Measurements from ENCODE around the gene ACTN3. TPM values are rescaled to one million over a fixed set of nuclear protein-coding genes. Genes with fewer than 3 reads are reported as not detected.
A peak's percentile ranks its signal among the peaks of the same experiment; 100 is the strongest.

ACTN3 gene
- total RNA-seq, 1 experiment from 2014 or later = 18.5 TPM

- POLR2A ChIA-PET = no interaction called here
- Mint-ChIP-seq H3K9me3 (peaks cover 22% of the 10 kb centered on the region), H3K4me3 (no peak overlapping the region), H3K27ac (peak overlapping the region; percentile 94), H3K27me3 (ENCODE audit: low read depth) (peaks cover 28% of the 10 kb centered on the region), H3K36me3 (peaks cover 21% of the 10 kb centered on the region), H3K4me1 (peaks cover 21% of the 10 kb centered on the region)
- CTCF ChIA-PET = interaction anchor here (0.5 to 3.9 kb wide), 6 partner anchors 11 to 841 kb away, joined by 3 to 23 read pairs (median 4); partner anchors contain the start of genes CCDC87, CCS and RBM4B
- ATAC-seq (peak; percentile 70), DNase-seq (ENCODE audit: low spot score) (no peak)
- TF ChIP-seq SMAD3 (CRISPR knock-in tag; IDR thresholded peaks at IDR 0.05; ENCODE audit: borderline replicate concordance) (no peak), ZNF396 (CRISPR knock-in tag; IDR thresholded peaks at IDR 0.05; ENCODE audit: borderline replicate concordance) (no peak), FOXP4 (CRISPR knock-in tag; IDR thresholded peaks at IDR 0.05) (no peak)
Measured at GRCh38 chr11:66570079-66570849, 23.6 kb downstream of the ACTN3 start.

GRCh38 chr11:66570850-66571180 is 24.1 kb downstream of the ACTN3 start:
- Mint-ChIP-seq H3K4me1 (peaks cover 21% of the 10 kb centered on the region), H3K27ac (peak overlapping the region; percentile 94), H3K36me3 (peaks cover 26% of the 10 kb centered on the region), H3K4me3 (no peak overlapping the region), H3K27me3 (ENCODE audit: low read depth) (peaks cover 33% of the 10 kb centered on the region), H3K9me3 (peaks cover 27% of the 10 kb centered on the region)
- ChIA-PET CTCF (interaction anchor here (0.7 to 3.5 kb wide), 2 partner anchors 21 to 31 kb away, joined by 3 to 18 read pairs; partner anchors contain the start of genes CCDC87 and CCS), POLR2A (no interaction called here)
- ATAC-seq = 0 out of 2 replicates have a peak, but pooled peaks have one; percentile 8
- no peak for DNase-seq (ENCODE audit: low spot score)
- TF ChIP-seq ZNF512 (CRISPR knock-in tag; IDR thresholded peaks at IDR 0.05; ENCODE audit: borderline replicate concordance) (no peak), ZNF317 (CRISPR knock-in tag; IDR thresholded peaks at IDR 0.05; ENCODE audit: borderline replicate concordance, low read depth) (no peak), NR1H2 (CRISPR knock-in tag; IDR thresholded peaks at IDR 0.05) (no peak), ZNF396 (CRISPR knock-in tag; IDR thresholded peaks at IDR 0.05; ENCODE audit: borderline replicate concordance) (no peak), E2F5 (CRISPR knock-in tag; IDR thresholded peaks at IDR 0.05) (no peak), TP53 (CRISPR knock-in tag; IDR thresholded peaks at IDR 0.05) (no peak), KAT7 (CRISPR knock-in tag; IDR thresholded peaks at IDR 0.05; ENCODE audit: borderline replicate concordance) (no peak), ZSCAN18 (CRISPR knock-in tag; IDR thresholded peaks at IDR 0.05) (no peak), ZNF263 (CRISPR knock-in tag; IDR thresholded peaks at IDR 0.05; ENCODE audit: low read depth) (no peak), NR3C1 (CRISPR knock-in tag; conservative IDR thresholded peaks at IDR 0.05; ENCODE audit: low read depth) (no peak), FOXP1 (CRISPR knock-in tag; IDR thresholded peaks at IDR 0.05; ENCODE audit: borderline replicate concordance) (no peak), USF1 (CRISPR knock-in tag; IDR thresholded peaks at IDR 0.05) (no peak), E2F1 (CRISPR knock-in tag; IDR thresholded peaks at IDR 0.05) (no peak), FOXP4 (CRISPR knock-in tag; IDR thresholded peaks at IDR 0.05) (no peak), ZMAT4 (CRISPR knock-in tag; IDR thresholded peaks at IDR 0.05) (no peak), NFATC4 (CRISPR knock-in tag; IDR thresholded peaks at IDR 0.05) (no peak)
- TF ChIP-seq, protein P1, sequence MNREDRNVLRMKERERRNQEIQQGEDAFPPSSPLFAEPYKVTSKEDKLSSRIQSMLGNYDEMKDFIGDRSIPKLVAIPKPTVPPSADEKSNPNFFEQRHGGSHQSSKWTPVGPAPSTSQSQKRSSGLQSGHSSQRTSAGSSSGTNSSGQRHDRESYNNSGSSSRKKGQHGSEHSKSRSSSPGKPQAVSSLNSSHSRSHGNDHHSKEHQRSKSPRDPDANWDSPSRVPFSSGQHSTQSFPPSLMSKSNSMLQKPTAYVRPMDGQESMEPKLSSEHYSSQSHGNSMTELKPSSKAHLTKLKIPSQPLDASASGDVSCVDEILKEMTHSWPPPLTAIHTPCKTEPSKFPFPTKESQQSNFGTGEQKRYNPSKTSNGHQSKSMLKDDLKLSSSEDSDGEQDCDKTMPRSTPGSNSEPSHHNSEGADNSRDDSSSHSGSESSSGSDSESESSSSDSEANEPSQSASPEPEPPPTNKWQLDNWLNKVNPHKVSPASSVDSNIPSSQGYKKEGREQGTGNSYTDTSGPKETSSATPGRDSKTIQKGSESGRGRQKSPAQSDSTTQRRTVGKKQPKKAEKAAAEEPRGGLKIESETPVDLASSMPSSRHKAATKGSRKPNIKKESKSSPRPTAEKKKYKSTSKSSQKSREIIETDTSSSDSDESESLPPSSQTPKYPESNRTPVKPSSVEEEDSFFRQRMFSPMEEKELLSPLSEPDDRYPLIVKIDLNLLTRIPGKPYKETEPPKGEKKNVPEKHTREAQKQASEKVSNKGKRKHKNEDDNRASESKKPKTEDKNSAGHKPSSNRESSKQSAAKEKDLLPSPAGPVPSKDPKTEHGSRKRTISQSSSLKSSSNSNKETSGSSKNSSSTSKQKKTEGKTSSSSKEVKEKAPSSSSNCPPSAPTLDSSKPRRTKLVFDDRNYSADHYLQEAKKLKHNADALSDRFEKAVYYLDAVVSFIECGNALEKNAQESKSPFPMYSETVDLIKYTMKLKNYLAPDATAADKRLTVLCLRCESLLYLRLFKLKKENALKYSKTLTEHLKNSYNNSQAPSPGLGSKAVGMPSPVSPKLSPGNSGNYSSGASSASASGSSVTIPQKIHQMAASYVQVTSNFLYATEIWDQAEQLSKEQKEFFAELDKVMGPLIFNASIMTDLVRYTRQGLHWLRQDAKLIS (CRISPR knock-in tag; IDR thresholded peaks at IDR 0.05; ENCODE audit: borderline replicate concordance) = no peak
